Stimulated activated CD4-positive, alpha-beta T cell treated with anti-CD3 and anti-CD28 coated beads, Interleukin-4, amount 100 ng/mL, for 1 hour (primary cell): Measurements from ENCODE around the gene RPL32.

ENCODE experiments used
- DNase-seq: peaks from one replicate; pipeline ENCODE4 v3.0.0-alpha.2; 2020

RPL32 gene

GRCh38 chr3:12830785-12831156 is 10.6 kb downstream of the RPL32 start:
- no peak for DNase-seq

GRCh38 chr3:12829886-12830784 is 11.2 kb downstream of the RPL32 start:
- DNase-seq, result no peak

- no peak for DNase-seq
Observed at GRCh38 chr3:12829404-12829803, 12.0 kb downstream of the RPL32 start.

GRCh38 chr3:12828751-12829150 is 12.6 kb downstream of the RPL32 start:
- no peak for DNase-seq

- no peak for DNase-seq
Observed at GRCh38 chr3:12825156-12825555, 16.2 kb downstream of the RPL32 start.

- no peak for DNase-seq
Observed at GRCh38 chr3:12824299-12824698, 17.1 kb downstream of the RPL32 start.

GRCh38 chr3:12822725-12823373 is 18.5 kb downstream of the RPL32 start:
- DNase-seq, result no peak

- DNase-seq, result no peak
Observed at GRCh38 chr3:12818773-12819172, 22.6 kb downstream of the RPL32 start.

- DNase-seq, result no peak
Observed at GRCh38 chr3:12818273-12818672, 23.1 kb downstream of the RPL32 start.

GRCh38 chr3:12817343-12817710 is 24.0 kb downstream of the RPL32 start:
- DNase-seq, result no peak

GRCh38 chr3:12816521-12817342 is 24.6 kb downstream of the RPL32 start:
- no peak for DNase-seq

- no peak for DNase-seq
Observed at GRCh38 chr3:12815719-12816118, 25.6 kb downstream of the RPL32 start.

- no peak for DNase-seq
Observed at GRCh38 chr3:12815078-12815477, 26.3 kb downstream of the RPL32 start.

GRCh38 chr3:12813967-12814366 is 27.4 kb downstream of the RPL32 start:
- no peak for DNase-seq

- no peak for DNase-seq
Observed at GRCh38 chr3:12812812-12813211, 28.6 kb downstream of the RPL32 start.

GRCh38 chr3:12810961-12811360 is 30.4 kb downstream of the RPL32 start:
- no peak for DNase-seq

GRCh38 chr3:12810013-12810780 is 31.2 kb downstream of the RPL32 start:
- peak; percentile 95 for DNase-seq

- no peak for DNase-seq
Observed at GRCh38 chr3:12809435-12809834, 31.9 kb downstream of the RPL32 start.

- DNase-seq, result no peak
Observed at GRCh38 chr3:12809001-12809400, 32.4 kb downstream of the RPL32 start.

- no peak for DNase-seq
Observed at GRCh38 chr3:12808587-12808986, 32.8 kb downstream of the RPL32 start.

- no peak for DNase-seq
Observed at GRCh38 chr3:12807601-12808359, 33.6 kb downstream of the RPL32 start.

GRCh38 chr3:12807066-12807465 is 34.3 kb downstream of the RPL32 start:
- no peak for DNase-seq
